Stimulated activated CD4-positive, alpha-beta T cell treated with anti-CD3 and anti-CD28 coated beads, Interleukin-1b, Interleukin-23, amount 100 ng/mL, for 1 hour (primary cell): Measurements from ENCODE around the gene FGF10.

Experiments used
- DNase-seq, 2 donors: peaks; one replicate each; pipeline ENCODE4 v3.0.0-alpha.2; 2020; ENCODE audit warnings: low read depth in 2 of 2

FGF10 gene

DNA sequence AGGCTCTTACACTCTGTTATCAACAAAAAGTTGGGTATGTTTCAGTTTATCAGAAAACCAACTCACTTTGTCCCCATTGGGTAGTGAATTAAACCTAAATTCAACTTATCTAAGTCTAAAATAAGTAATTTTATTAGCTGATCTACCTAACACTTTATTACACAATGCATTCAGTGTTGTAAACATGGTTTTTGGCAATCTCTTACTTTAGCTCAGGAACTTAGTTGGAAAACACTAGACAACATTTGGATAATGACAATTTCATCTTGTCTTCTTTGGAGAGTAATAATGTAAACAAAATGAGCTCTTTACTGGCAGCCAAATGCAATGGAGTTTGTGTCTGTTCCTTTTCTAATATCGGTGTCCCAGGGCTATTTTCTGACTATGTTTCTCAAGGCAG, 33.0 kb downstream of the FGF10 start:
- no peak for DNase-seq

DNA sequence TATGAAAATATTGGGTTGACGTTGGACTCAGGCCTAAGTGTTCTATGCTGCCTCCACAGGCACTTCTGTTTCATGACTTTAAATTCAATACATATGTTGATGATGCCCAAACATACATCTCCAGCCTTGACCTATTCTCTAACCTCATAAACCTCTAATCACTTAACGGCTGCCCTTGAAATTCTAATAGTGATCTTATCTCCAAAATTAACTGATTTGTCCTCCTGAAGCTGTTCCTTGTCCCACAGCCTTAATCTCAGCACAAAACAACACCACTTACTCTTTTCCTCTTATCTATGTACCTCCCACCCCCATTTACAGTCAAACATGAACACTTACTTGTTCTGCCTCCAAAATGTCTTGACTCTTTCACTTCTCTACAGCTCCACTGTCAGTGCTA, 43.3 kb downstream of the FGF10 start:
- DNase-seq, result no peak

DNA sequence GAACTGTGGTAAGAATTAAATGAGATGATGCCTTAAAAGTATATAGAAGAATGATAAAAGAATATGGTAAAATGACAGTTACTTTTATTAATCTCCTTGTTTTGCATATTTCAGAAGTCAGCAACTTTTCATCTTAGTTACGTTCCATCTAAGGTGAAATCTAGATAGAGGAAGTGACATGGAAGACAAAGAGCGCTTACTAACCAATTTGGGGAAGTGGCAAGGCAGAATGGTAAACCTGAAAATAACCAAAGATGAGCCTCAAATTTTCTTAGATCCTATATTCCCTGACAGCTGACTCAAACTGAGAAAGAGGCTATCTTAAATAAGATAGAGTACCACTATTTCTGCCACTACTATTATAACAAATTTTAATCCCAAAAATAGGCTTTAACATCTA, 52.5 kb downstream of the FGF10 start:
- DNase-seq, result no peak

DNA sequence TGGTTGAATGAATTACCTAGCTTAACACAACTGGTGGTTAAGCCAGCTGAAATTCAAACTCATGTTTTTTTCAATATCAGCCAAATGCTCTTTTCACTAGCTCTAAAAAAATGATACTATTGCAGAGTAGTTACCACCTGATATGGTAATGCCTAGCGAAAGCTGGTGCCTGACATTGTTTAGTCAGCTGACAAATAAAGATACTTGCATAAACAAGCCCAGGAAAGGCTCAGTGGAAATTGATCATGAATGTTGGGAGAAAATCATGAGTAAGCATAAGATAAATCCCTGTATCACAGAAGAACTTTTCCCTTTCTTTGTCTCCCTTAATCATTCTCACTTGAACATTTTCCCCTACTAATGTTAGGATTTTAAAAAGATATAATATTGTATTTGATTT, 54.6 kb downstream of the FGF10 start:
- no peak for DNase-seq

DNA sequence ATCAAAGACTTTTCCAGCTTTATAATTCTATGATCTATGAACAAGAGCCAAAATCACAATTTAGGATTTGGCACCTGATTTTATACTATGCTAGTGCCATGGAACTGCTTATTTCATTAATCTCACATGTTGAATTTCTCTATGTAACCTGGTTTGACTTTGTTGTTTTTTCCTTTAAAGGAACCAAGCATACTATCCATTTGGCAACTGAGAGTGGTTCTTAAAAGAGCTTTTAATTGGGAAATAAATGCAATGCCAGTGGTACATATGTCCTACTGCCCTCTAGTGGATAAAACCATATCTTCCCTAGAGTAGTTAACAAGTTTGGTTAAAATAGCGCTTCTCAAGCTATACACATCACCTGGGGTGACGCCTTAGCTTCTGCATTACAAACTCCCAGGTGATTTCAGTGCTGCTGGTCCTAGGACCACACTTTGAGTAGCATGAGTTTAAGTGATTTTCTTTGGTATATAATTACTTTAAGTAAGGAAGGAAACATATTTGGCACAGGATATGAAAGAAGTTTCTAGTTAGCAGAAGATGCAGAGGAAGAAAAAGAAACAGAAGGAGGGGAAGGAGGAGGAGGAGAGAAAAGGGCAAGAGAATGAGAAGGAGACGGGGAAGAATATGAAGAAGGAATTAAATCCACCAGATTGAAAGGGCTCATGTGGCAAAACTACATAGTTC, 56.8 kb downstream of the FGF10 start:
- DNase-seq, result no peak

DNA sequence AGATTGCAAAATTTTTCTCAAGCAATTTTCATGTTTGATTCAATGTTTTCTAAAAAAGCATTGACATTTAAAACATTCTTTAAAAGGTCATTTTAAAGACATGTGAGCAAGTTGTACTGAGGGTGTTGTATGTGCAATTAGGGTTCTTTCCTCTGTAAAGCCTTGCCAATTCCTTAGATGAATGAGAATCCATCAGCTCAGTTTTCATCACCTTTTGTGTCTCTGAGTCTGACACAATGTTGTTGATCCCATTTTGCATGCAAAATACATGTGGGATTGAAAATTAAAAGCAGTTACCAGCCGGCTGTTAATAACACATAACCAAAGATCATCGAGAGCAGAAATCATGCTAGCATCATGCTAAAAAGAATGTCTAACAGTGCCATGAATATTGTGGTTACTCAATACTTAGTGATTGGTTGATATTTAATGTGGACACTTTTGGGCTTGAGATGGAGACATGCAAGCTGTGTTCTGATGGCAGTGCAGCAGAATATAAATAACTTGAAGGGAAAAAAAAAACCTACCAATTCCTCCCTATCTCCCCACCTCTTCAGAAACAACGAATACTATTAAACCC, 57.7 kb downstream of the FGF10 start:
- DNase-seq, result no peak

DNA sequence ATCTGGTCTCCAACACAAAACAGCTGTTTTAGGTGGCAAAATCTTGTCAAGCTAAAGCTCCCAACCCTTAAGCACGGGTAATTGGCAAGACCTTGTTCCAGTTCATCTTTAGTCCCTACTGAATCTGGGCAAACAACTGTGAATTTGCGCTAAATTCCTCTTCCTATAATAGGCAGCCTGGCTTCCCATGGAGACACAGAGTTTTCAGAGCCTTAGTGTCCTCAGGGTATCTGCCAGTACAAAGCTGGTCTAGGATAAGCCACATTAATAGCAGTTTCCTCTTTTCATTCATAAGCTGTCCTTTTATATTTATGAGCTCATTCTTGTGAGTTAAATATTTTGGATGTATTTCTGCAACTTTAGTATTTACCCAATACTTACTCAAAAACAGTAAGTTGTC, 59.5 kb downstream of the FGF10 start:
- DNase-seq, result no peak

DNA sequence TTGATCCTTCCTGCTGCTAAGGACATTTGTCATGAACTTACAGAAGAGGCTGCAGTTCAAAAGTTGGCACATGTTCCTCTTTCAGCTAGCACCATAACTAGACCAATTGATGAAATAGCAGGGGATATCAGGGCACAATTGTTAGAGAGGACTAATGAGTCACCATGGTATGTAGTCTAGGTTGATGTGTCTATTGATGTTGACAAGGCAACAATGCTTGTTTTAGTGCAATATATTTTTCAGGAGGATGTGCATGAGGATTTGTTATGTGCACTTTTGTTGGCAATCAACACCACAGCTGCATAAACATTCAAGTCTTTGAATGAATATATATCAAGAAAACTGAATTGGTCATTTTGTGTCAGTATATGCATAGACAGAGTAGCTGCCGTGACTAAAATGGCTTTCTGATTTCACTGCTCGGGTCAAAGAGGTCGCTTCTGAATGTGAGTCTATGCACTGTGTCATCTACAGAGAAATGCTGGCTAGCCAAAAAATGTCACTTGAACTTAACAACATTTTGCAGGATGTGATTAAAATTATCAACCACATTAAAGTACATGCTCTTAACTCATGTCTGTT, 68.0 kb downstream of the FGF10 start:
- DNase-seq, result no peak

DNA sequence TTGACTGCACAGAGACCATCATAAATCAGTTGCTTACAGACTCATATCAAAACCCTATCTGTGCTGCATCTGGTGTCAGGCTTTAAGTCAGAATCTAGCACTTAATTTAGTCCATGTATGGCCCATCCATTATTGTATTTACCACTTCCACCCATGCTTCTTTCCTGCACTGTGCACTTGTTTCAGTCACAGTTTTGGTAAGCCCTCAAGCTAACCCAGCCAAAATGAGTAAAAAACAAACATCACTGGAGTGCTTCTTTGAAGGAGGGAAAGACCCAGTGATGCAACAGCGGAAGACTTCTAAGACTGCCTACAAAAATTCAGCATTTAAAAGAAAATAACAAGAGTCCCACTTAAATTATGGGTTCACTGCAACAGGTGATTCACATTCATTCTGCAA, 69.0 kb downstream of the FGF10 start:
- DNase-seq, result no peak

DNA sequence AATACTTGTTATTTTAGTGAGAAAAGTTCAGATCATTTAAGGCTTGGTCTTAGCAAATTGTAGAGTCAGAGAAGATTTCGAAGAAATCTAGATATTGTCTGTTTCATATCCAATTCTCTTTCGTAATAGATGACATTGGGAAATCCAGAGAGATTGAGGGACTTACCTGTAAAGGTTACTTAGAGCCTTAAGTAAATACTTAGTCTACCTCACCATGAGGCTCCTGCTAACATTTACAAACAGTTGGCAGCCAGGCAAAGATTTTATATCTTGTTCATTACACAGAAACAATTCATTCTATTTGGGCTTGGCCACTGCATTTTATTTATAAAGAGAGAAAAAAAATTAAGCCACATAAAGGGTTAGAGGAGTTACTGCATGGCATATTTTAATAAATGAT, 70.3 kb downstream of the FGF10 start:
- no peak for DNase-seq

DNA sequence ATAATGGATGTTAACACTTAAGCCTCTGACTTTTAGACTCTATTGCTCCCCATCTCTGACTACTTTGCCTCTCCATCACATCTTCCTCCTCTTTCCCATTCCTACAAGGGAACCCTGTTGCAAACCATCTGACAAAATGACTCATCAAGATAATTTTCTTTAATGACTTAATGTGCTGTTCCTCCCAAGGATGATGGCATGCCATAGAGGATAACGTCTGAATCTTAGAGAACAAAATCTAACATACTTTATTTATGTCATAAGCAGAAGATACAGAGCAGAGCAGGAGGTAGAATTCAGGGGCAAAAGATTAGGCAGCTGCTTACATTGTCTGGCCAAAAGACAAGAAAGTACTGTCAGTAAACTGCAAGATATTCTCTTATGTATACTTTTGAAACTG, 76.8 kb downstream of the FGF10 start:
- no peak for DNase-seq

DNA sequence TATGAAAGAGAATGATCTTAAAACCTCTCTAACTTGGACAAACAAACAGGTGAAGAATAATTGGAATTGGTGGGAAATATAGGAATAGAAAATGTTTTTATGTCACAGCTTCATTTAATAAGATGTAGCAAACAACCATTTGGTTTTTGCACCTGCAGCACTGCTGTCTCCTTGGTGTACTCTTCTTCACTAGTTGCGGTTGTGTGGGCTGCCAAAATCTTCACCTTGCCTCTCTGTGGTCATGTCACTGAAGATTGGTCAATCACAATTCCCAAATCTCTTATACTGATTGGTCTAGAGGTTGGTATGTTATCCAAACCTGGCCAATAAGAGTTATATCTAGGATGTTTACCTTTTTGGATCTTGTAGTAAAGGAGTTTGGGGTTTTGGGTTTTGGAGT, 88.7 kb downstream of the FGF10 start:
- no peak for DNase-seq

DNA sequence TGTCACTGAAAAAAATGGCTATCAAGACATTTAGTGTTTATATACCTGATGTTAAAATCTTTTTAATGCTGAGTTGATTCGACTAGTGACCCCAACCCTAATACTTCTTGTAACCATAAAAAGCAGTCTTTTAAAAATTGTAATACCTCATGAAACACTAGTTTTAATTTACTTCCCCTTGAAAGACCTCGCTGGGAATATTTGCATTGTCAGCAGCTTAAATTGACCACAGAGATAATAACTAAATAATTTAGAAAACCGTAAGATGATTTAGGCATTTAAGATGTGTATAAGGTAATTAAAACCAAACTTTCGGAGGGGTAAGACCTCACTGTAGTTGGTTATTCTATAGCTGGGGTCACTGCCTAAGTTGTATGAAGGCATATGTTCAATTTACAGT, 89.8 kb downstream of the FGF10 start:
- no peak for DNase-seq

DNA sequence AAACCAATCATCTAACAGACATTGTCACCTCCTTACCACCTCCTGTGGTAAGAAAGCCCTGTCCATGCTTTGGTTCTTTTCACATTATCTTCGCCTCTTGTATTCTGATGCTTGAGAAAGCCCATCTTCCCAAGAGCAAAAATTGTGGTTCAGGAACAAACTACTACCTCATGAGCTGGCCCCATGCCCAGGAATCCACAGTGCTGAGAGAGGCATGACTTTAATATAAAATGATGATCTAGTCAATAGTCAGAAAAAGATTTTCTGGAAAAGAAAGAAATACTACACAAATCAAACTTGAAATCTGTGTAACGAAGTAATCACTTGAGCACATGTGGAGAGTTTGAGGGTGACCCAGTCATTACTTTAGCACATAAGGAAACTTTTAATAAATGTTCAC, 94.7 kb downstream of the FGF10 start:
- no peak for DNase-seq

DNA sequence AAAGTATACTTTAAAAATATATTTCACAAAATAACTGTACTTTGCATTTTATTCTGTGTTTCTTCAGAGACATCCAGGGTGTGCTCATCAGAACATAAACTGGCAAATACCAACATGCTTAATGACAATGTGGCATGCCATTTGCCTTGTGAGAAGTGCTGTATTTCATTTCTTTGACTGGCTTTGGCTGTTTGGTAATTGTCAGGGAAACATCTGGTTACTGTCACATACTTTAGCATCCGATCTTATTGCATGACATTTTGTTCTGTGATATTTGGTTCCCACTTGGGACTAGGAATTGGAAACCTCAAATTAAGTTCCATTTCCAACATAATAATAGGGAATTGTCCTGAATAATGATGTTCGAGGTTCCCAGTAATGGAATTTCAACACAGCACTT, 96.5 kb downstream of the FGF10 start:
- no peak for DNase-seq

DNA sequence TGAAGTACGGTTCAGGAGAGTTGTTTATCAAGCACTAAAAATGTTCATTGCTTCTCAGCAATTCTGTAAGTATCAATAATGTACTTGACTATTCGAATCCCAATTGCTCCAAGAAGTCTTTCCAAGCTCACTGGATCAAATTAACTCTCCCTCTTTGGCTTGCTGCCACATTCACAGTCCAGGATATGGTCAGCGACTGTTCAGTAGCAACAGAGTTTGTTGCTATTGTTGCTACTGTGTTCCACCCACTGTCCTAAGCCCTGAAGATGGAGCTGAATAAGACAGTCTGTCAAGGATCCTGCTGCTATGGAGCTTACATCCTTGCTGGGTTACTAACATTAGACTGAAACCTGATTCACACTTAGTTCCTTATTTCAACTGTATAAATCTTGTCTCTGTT, 110.8 kb downstream of the FGF10 start:
- no peak for DNase-seq

DNA sequence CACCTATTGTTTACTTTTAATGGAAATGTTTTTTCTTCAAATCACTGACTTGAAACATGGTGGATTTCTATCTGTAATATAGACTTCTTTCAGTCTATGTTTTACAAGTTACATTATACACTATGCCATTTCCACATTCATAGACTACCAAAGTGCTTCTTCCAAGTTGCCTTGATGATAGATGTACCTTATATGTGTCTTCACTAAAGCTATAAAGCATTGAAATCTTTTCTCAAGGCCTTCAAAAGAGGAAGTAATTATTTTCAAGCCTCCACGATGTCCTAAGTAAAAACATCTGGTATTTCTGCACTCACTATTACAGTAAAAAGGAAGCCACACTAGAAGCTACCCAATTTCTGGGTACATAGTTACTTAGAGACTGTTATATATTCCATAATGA, 113.3 kb downstream of the FGF10 start:
- DNase-seq, result no peak

DNA sequence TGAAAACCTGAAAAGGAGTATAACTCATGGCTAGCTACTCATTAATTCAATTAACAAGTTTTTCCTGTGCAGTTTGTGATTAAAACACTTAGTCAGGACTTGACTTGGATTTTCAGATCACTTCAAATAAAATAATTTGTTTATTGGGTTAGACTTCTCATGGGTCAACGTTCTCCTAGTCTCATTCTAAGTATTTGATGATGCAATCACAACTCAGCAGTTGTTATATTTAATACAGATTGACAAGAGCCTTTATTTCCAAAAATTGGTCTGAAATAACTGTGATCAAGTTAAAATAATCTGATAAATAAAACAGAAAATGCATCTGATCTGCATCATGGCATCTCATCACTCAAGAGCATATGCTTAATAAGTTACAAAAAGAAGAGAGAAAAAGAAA, 113.9 kb downstream of the FGF10 start:
- no peak for DNase-seq

DNA sequence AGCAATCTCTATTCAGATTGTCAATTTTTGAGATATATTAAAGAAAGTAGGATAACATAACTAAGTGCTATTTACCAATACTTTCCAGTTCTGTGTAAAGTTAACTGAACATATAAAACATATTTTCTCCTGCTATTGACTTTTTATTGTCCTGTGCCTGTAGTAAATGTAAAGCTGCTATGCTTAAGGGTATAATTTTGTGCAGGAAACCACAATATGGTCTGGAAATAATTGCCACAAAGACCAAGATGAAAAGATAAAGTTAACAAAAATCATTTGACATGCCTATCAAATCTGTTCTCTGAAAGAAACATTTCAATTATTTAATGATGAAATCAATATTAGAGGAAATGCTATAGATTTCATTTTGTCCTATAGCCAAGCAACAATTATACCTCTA, 121.3 kb downstream of the FGF10 start:
- no peak for DNase-seq

DNA sequence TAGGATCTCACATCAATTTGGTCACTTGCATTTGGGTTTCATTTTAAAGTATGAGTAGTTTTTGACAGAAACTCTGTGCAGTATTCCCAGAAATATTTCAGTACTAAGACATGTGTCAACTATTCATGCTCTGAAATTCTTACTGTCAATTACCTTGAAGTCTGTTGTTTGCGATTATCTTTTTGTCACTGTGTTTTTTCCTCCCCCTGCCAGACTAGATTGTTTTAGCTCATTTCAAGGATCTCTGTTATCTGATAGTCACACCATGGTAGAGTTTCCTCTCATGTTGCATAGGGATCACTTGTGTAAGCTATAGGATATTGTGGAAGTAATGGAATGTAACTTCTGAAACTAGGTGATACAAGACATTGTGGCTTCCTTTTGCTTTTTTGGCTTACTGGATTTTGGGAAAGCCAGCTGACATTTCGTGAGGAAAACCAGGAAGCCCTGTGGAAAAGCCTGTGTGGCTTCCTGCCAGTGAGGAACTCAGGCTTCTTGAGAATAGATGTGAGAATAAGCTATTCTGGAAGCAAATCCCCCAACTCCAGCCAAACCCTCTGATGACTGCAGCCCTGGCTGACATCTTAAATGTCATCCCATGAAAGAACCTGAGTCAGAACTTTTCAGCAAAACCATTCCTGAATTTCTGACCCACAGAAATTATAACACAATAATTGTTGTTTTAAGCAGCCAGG, 122.2 kb downstream of the FGF10 start:
- DNase-seq, result no peak

DNA sequence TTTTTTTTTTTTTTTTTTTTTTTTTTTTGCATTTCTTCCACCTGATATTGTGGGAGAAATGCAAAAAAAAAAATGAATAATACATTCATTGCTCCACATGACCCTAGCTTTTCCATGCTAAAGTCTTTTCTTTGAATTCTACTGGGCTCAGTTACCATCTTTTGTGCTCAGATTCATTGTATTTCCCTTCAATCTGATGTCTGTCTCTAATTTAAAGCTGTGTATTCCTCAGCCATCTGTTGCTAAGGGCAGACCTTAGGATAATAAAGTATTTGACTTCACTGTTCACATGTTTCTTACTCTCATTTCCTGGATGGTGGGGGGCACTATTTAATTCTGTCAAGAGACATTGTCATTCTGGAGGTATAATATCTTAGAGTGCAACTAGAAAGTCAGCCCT, 123.5 kb downstream of the FGF10 start:
- DNase-seq, result no peak

DNA sequence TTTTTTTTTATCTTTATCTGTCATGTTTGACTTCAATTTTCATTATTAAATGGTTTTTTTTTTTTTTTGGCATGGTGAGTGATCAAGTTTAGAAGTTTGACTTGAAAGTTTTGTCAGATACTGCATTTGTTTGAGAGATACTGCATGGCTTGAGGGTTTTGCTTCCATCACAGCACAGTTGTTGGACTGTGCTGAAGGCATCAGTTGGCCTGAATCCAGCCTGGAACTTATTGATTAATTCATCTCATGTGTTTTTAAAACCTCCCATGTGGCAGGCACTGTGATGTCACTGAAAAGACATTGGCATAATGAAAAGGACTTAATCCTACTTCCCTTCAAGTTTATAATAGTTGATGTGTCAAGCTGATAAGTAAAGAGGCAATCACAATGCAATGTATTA, 128.4 kb downstream of the FGF10 start:
- DNase-seq, result no peak

DNA sequence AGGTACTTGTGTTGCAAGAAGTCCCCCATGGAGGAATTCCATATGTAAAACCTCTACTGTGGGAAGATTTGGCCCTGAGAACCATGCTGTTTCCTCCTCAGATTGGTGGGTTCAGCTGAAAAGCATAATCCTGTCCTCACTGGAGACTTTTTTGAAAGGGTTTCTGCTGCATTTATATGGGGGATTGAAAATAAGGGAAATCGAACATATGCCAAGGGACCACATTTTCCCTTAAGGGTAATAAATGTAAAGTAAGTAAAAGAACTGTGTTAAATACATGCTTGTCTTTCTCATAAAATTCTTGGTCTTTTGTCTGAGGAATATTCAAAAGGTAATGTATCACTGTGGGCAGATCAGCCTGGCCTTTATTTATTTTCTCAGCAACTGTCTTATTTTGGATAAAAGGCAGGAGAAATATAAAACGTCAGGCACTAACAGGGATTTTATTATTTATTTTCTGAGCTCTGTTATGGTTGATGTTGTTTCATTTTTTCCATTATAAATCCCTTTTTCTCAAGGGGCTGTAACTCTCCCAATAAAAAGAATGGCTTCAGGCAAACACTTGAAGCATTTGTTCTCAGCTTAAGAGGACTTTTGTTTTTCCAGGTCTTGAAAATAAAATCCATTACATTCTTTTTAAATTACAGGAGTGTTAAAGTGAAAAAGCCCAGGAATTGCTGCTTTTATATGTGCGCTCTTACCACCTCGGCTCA, 131.4 kb downstream of the FGF10 start:
- no peak for DNase-seq
